Measurements from ENCODE around the gene UMODL1.

UMODL1 gene, protein sequence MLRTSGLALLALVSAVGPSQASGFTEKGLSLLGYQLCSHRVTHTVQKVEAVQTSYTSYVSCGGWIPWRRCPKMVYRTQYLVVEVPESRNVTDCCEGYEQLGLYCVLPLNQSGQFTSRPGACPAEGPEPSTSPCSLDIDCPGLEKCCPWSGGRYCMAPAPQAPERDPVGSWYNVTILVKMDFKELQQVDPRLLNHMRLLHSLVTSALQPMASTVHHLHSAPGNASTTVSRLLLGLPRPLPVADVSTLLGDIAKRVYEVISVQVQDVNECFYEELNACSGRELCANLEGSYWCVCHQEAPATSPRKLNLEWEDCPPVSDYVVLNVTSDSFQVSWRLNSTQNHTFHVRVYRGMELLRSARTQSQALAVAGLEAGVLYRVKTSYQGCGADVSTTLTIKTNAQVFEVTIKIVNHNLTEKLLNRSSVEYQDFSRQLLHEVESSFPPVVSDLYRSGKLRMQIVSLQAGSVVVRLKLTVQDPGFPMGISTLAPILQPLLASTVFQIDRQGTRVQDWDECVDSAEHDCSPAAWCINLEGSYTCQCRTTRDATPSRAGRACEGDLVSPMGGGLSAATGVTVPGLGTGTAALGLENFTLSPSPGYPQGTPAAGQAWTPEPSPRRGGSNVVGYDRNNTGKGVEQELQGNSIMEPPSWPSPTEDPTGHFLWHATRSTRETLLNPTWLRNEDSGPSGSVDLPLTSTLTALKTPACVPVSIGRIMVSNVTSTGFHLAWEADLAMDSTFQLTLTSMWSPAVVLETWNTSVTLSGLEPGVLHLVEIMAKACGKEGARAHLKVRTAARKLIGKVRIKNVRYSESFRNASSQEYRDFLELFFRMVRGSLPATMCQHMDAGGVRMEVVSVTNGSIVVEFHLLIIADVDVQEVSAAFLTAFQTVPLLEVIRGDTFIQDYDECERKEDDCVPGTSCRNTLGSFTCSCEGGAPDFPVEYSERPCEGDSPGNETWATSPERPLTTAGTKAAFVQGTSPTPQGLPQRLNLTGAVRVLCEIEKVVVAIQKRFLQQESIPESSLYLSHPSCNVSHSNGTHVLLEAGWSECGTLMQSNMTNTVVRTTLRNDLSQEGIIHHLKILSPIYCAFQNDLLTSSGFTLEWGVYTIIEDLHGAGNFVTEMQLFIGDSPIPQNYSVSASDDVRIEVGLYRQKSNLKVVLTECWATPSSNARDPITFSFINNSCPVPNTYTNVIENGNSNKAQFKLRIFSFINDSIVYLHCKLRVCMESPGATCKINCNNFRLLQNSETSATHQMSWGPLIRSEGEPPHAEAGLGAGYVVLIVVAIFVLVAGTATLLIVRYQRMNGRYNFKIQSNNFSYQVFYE
- total RNA-seq: 3.0 to 5.6 (median 4.3) reads per million in 4 donors

GRCh38 chr21:42071146-42071737 lies at the start of gene UMODL1:
TSS of gene UMODL1 (plus strand) at chr21:42071317. CDS start at chr21:42071317, 0 bp downstream.
- DNase-seq: no peak

- no peak for DNase-seq
Observed at GRCh38 chr21:42021371-42022090, 49.6 kb upstream of the UMODL1 start.

- no peak for DNase-seq
Observed at GRCh38 chr21:42022091-42022430, 49.1 kb upstream of the UMODL1 start.

DNA sequence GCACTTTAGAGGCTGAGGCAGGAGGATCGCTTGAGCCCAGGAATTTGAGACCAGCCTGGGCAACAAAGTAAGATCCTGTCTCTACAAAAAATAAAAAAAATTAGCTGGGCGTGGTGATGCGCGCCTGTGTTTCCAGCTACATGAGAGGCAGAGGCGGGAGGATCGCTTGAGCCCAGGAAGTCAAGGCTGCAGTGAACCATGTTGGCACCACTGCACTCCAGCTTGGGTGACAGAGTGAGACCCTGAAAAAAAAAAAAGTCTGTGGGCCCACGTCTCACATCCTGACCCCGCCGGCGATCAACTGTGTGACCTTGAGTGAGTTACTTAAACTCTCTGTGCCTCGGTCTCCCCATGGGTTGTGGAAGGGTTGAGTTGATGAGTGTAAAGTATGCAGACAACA lies 48.2 kb upstream of the UMODL1 start:
- DNase-seq: no peak

GRCh38 chr21:42025376-42026081 lies 45.6 kb upstream of the UMODL1 start:
- no peak for DNase-seq

DNA sequence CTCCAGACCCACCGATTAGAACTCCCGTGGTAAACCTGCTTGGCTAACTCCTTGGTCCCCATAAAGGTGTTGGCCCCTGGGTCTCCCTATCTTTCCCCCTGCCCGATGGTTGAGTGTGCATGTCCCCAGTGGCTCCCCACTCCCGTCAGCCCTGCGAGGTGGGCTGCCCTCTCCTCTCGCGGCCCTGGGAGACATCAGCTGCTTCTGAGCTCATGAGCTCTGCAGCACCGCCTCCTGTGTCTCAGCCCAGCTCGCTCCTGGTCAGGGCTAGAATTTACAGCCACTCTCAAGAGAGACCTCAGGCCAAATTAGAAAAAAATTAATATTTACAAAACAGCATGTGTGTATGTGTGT lies 45.1 kb upstream of the UMODL1 start:
- DNase-seq: no peak

DNA sequence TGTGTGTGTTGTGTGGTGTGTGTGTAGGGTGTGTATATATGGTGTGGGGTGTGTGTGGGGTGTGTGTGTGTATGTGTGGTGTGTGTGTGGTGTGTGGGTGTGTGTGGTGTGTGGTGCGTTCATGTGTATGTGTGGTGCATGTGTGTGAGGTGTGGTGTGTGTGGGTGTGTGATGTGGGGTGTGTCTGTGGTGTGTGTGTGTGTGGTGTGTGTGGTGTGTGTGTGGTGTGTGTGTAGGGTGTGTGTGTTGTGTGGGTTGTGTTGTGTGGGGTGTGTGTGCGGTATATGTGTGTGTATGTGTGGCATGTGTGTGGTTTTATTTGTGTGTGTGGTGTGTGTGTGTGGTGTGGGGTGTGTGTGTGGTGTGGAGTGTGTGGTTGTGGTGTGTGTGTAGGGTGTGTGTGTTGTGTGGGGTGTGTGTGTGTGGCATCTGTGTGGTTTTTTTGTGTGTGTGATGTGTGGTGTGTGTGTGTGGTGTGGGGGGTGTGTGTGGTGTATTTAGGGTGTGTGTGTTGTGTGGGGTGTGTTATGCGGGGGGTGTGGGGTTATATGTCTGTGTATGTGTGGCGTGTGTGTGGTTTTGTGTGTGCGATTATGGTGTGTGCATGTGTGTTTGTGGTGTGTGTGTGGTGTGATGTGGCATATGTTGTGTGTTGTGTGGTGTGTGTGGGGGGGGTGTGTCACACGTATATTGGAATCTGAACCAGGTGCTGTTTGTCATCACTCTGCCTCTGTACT lies 43.9 kb upstream of the UMODL1 start:
- DNase-seq: no peak

DNA sequence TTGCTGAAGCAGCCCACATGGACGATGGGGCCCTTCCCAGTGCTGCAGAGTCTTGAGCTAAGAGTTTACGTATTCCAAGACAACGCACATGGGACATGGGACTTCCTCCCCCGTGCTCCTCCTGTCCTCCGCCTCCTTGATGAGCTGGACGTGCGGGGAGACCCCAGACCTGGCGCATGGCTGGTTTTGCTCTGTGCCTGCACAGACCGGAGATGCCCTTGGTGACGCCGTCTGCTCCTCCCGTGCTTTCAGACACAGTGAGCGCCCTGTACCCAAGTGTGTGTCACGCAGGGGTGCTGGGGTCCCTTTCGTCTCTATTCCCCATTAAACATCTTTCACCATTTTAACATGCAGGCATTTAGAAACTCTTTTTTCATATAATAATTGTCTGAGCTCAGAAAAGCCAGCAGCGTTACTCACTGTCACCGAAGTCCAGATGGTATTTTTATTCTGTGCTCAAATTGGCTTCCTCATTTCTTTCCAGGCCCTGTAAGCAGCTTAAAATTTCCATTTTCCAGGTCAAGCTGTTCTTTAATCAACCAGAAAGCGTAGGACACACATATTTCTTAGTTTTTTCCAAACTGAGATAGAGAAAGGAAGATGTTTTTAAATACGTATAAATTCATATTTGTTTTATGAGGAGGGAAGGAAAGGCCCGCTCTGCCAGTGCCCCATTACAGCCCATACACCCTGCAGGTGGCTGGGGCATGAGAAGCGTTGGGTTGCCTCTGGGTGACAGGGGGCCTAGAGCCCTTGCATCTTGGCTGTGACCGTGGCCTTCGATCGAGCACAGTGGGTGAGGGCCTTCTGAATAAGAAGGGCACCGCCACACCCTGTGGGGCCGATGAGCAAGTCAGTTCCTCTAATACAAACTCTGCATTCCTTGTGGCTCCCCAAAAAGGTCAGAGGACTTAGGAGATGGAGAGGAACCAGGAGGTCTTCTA lies 43.0 kb upstream of the UMODL1 start:
- no peak for DNase-seq

- DNase-seq: no peak
Observed at GRCh38 chr21:42028766-42029425, 42.2 kb upstream of the UMODL1 start.

DNA sequence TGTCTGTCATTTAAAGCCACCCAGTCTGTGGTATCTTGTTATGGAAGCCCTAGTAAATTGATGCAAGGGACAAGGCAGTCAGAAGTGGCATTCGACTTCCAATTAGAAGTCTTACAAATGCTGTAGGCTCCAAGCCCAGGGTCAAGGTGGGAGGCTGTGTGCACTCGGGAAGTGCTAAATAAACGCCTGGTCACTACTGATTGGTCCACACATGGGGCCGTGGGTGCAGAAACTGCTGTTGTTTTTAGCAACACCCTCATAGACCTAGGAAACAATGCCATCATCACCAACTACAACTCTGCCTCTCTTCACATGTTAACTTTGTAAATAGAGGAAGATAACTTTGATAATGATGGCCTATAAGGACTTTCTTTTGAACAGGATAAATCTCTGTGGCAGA lies 40.8 kb upstream of the UMODL1 start:
- DNase-seq: no peak

DNA sequence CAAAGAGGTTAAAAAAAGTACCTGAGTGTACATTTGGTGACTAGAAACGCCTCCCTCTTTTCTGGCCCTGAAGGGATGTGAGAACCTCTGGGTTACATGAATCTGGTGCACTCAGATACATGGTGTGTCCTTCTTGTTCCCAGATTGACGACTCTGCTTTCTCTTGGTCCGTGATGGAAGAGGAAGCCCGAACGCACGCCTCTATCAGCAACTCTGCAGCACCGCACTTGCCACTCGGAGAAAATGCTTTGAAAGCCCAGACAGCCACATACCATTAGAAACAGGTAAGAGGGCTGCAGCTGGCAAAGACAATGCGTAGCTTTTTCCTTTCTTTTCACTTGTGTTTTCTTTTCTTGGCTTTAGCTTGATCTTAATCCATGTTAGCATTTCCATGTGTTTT lies 39.9 kb upstream of the UMODL1 start:
- DNase-seq: no peak

DNA sequence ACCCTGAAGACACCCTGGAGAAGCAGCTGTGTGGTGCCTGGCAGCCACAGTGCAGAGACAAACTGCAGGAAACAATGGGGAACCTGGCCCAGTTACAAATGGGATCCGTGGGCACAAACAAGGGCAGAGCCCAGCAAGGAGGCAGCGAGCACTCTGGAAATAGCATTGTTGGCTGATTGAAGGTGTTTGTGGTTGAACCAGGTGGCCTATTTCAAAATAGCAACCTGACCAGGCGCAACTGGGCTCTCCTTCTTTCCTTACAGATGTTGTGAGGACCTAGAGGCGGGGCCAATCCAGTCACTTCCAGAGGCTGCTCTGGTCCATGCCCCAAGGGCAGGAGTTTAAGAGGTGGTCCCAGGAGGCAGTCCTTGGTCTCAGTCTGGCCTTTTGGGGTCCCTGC lies 39.3 kb upstream of the UMODL1 start:
- no peak for DNase-seq

- no peak for DNase-seq
Observed at GRCh38 chr21:42032266-42032665, 38.9 kb upstream of the UMODL1 start.

- no peak for DNase-seq
Observed at GRCh38 chr21:42032968-42033367, 38.1 kb upstream of the UMODL1 start.

- DNase-seq: no peak
Observed at GRCh38 chr21:42036313-42036712, 34.8 kb upstream of the UMODL1 start.

- DNase-seq: no peak
Observed at GRCh38 chr21:42037516-42037915, 33.6 kb upstream of the UMODL1 start.

DNA sequence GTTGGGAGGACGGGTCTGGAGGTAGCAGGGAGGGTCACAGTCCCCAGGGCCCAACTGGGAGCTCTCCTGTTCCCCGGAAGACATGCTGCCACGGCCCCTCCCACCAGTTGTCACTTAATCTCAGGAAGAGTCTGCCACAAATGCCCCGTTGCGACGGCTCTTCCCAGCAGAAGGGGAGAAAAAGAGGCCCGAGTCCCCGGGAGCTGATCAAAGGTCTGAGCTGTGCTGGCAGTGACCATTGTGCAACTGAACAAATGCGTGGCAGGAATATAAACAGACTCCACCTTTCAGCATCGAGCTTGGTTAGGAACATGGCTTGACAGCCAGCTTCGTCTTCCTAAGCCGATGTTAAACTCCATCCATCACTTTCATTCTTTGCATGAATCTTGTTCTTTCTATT lies 33.2 kb upstream of the UMODL1 start:
- no peak for DNase-seq

DNA sequence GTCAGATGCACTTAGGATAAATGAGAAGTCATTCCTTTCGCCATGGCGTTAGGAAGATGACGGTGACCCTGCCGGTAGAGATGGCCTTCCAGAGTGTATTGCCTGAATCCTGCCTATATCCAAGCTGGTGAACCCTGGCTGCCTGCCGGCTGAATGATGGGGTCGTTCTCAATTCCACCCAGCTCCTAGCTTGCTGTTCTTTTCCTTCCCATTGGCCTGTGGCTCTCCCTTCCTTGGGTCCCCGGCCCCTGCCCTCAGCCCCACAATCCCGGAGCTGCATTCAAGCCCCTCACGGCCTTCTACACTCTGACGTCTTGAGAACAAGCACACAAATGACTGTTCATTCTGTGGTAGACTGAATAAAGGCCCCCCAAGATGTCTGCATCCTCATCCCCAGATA lies 32.7 kb upstream of the UMODL1 start:
- DNase-seq: no peak

Data from T-helper 1 cell (primary cell).